Activated CD8-positive, alpha-beta T cell treated with anti-CD3 and anti-CD28 coated beads for 36 hours (primary cell): Measurements from ENCODE around the gene MAN1A1. TPM values are rescaled to one million over a fixed set of nuclear protein-coding genes. Genes with fewer than 3 reads are reported as not detected.
A peak's percentile ranks its signal among the peaks of the same experiment; 100 is the strongest.

Source experiments
- ATAC-seq: fragments of 200-7000 bp; cut with Tn5 transposase; one replicate; pipeline ENCODE4 v1.10.0; 2021; ENCODE audit warnings: mild to moderate bottlenecking, moderate library complexity
- CTCF ChIA-PET: fragments of 350-600 bp; sonication (Branson Sonifier 250); formaldehyde crosslinking; loops from one replicate; lab custom pipeline; 2021; ENCODE audit warnings: antibody characterized with exemption; lab: Charles Lee
- POLR2A ChIA-PET: fragments of 350-600 bp; sonication (Branson Sonifier 250); formaldehyde crosslinking; loops from one replicate; lab custom pipeline; 2021; ENCODE audit warnings: antibody characterized with exemption; lab: Charles Lee
- DNase-seq: peaks from one replicate; pipeline ENCODE4 v3.0.0-alpha.2; 2020
- H3K27ac Mint-ChIP-seq: one replicate; pipeline ENCODE4 v1.8.0; 2021; ENCODE audit warnings: mild to moderate bottlenecking, mixed read lengths
- H3K27me3 Mint-ChIP-seq: one replicate; pipeline ENCODE4 v1.8.0; 2021; ENCODE audit warnings: mixed read lengths
- H3K36me3 Mint-ChIP-seq: one replicate; pipeline ENCODE4 v1.8.0; 2021; ENCODE audit warnings: low read depth, mixed read lengths
- H3K4me1 Mint-ChIP-seq: one replicate; pipeline ENCODE4 v1.8.0; 2021; ENCODE audit warnings: low read depth, mixed read lengths
- H3K4me3 Mint-ChIP-seq: one replicate; pipeline ENCODE4 v1.8.0; 2021; ENCODE audit warnings: mild to moderate bottlenecking, moderate library complexity, mixed read lengths
- H3K9me3 Mint-ChIP-seq: one replicate; pipeline ENCODE4 v1.8.0; 2021; ENCODE audit warnings: mixed read lengths
- CTCF ChIP-seq: fragments of 200-600 bp; IDR thresholded peaks from one replicate; pipeline ENCODE4 v1.8.0; 2022; ENCODE audit warnings: antibody characterized with exemption, mild to moderate bottlenecking
- intact Hi-C: fragments of 100-400 bp; cut with micrococcal nuclease; formaldehyde crosslinking; loops from one replicate; pipeline ENCODE4 v1.10.0; 2022
- total RNA-seq, 2 experiments: library from RNA; stranded (reverse); gene quantifications; one replicate each; pipeline ENCODE4 v1.2.3, GENCODE V29; 2021

Gene MAN1A1
- total RNA-seq, 2 experiments from 2014 or later = 18.5 to 19.4 TPM

- no peak overlapping the region for H3K4me3 Mint-ChIP-seq
- CTCF ChIA-PET = interaction anchor here (1.1 to 3.8 kb wide), 10 partner anchors 9 to 405 kb away, joined by 3 to 24 read pairs (median 6); no protein-coding TSS in a partner anchor
- H3K27me3 Mint-ChIP-seq = no peaks in the 10 kb centered on the region
- POLR2A ChIA-PET = interaction anchor here (1.4 kb wide), 1 partner anchor 10 kb away, joined by 4 read pairs; no protein-coding TSS in a partner anchor
- ATAC-seq (no peak), DNase-seq (no peak)
- H3K9me3 Mint-ChIP-seq = no peaks in the 10 kb centered on the region
- no peak overlapping the region for H3K27ac Mint-ChIP-seq
- no peak for TF ChIP-seq CTCF
- H3K36me3 Mint-ChIP-seq = peaks cover 14% of the 10 kb centered on the region
- intact Hi-C loops = no loop called here
- peaks cover 44% of the 10 kb centered on the region for H3K4me1 Mint-ChIP-seq
Measured at GRCh38 chr6:119334535-119335264, 14.9 kb downstream of the MAN1A1 start.

- Mint-ChIP-seq H3K27ac (no peak overlapping the region), H3K9me3 (no peaks in the 10 kb centered on the region), H3K4me3 (no peak overlapping the region), H3K4me1 (peaks cover 40% of the 10 kb centered on the region), H3K36me3 (peaks cover 9% of the 10 kb centered on the region), H3K27me3 (no peaks in the 10 kb centered on the region)
- TF ChIP-seq CTCF = peak; percentile 64
- ATAC-seq (peak; percentile 69), DNase-seq (no peak)
- ChIA-PET CTCF (interaction anchor here (0.8 to 3.8 kb wide), 15 partner anchors 10 to 406 kb away, joined by 3 to 24 read pairs (median 5); no protein-coding TSS in a partner anchor), POLR2A (interaction anchor here (1.0 to 1.4 kb wide), 2 partner anchors 11 to 14 kb away, joined by 4 to 6 read pairs; no protein-coding TSS in a partner anchor)
- intact Hi-C loops = no loop called here
Measured at GRCh38 chr6:119333707-119334295, 15.8 kb downstream of the MAN1A1 start.

GRCh38 chr6:119333063-119333609 lies 16.4 kb downstream of the MAN1A1 start:
- intact Hi-C loops = no loop called here
- H3K27ac Mint-ChIP-seq = no peak overlapping the region
- H3K4me3 Mint-ChIP-seq = no peak overlapping the region
- no peaks in the 10 kb centered on the region for H3K27me3 Mint-ChIP-seq
- DNase-seq = no peak
- CTCF ChIA-PET = interaction anchor here (1.0 to 3.8 kb wide), 10 partner anchors 10 to 309 kb away, joined by 3 to 24 read pairs (median 6); no protein-coding TSS in a partner anchor
- POLR2A ChIA-PET = interaction anchor here (1.0 kb wide), 1 partner anchor 14 kb away, joined by 6 read pairs; no protein-coding TSS in a partner anchor
- TF ChIP-seq CTCF = no peak
- no peaks in the 10 kb centered on the region for H3K9me3 Mint-ChIP-seq
- H3K4me1 Mint-ChIP-seq = peaks cover 37% of the 10 kb centered on the region
- H3K36me3 Mint-ChIP-seq = peaks cover 9% of the 10 kb centered on the region
- ATAC-seq = no peak

- TF ChIP-seq CTCF = no peak
- H3K27me3 Mint-ChIP-seq = no peaks in the 10 kb centered on the region
- CTCF ChIA-PET = interaction anchor here (1.9 to 3.8 kb wide), 2 partner anchors 13 to 16 kb away, joined by 6 to 24 read pairs; no protein-coding TSS in a partner anchor
- peak overlapping the region; percentile 31 for H3K27ac Mint-ChIP-seq
- ATAC-seq (no peak), DNase-seq (no peak)
- intact Hi-C loops = no loop called here
- H3K4me1 Mint-ChIP-seq = peaks cover 29% of the 10 kb centered on the region
- H3K9me3 Mint-ChIP-seq = no peaks in the 10 kb centered on the region
- no peak overlapping the region for H3K4me3 Mint-ChIP-seq
- POLR2A ChIA-PET = no interaction called here
- peaks cover 9% of the 10 kb centered on the region for H3K36me3 Mint-ChIP-seq
Measured at GRCh38 chr6:119331663-119332286, 17.8 kb downstream of the MAN1A1 start.
